Posterior cingulate gyrus (tissue), 11 donors: ENCODE measurements around the gene NKAP.
"Not testable (repeated sequence)": the region's sequence is repeated elsewhere in the genome, so short reads cannot be mapped to it uniquely, and the experiment has no call there.

Experiments used
- DNase-seq, 10 donors: peaks; one replicate each; pipeline versions ENCODE4 v3.0.0 to v3.0.0-alpha.2; 2020 to 2021; ENCODE audit warnings: mixed read lengths in 3 of 10
- intact Hi-C: fragments of 100-400 bp; cut with DNase I; formaldehyde crosslinking; loops from one replicate; pipeline ENCODE4 v1.15.1; 2023

The NKAP gene

DNA sequence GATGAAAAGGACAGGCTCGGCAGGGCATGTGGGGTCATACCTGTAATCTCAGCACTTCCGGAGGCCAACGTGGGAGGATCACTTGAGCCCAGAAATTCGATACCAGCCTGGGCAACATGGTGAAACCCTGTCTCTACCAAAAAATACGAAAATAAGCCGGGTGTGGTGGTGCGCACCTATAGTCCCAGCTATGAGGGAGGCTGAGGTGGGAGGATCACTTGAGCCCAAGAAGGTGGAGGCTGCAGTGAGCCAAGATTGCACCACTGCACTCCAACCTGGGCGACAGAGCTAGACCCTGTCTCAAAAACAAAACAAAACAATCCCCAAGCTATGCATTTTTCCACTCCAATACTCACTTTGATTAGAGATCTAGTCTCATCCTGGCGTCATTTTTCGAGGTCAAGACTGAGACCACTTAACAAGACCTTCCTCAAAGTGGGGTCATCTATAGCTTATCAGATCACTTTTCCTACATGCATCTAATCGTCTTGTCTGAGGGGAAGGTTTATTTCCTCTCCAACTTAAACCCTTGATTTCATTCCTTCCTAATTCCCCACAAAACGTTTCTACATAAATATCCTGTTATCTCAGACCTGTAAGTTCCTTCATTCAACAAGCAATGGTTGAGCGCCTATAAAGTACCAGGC is 1.3 kb downstream of the NKAP start:
- intact Hi-C loops, result loop anchor here (10.0 kb wide), 1 partner anchor 67 kb away; the partner anchor contains the start of genes NDUFA1 and RNF113A
- DNase-seq, result no peak

DNA sequence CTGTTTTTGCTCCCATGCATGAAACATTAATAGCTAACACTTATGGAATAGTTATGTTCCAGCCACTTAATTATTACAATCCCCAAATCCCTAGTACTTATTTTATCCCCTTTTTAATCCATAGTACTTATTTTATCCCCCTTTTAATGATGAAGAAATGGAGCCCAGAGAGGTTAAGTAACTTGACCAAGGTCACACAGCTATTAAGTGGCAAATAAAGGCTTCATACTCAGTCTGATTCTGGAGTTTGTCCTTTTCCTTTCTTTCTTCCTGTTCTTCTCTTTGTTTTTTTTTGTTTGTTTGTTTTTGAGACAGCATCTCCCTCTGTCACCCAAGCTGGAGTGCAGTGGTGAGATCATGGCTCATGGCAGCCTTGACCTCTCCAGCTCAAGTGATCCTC is 2.2 kb downstream of the NKAP start:
- no peak for DNase-seq
- intact Hi-C loops, result loop anchor here (10.0 kb wide), 1 partner anchor 67 kb away; the partner anchor contains the start of genes NDUFA1 and RNF113A

DNA sequence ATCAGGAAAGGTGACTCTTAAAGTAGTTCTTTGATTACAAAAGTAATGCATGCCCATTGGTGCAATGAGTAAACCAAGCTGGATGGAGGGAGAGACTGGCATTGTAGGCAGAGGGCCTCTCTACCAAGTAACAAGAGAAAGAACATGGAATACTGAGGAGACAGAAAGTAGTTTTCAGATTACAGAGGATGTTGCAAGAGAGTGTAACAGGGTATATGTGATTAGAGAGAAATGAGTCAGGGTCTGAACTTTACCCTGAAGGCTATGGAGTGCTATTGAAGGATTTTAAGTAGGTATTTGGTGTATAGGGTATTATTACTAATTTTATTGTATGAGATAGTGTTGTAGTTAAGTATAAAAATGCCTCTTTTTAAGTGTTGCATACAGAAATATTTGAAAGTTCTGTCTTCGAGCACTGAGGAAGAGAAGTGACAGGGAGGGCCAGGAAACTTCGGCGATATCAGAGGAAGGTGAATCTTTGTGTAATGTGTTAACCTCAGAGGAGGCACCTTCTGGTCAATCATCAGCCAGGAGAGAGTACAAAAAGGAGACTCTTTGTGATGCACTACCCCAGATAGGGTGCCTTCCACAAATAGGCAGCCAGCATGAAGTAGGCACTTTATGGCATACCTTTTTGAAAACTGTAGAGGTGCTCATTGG is 8.2 kb downstream of the NKAP start:
- DNase-seq, result no peak

DNA sequence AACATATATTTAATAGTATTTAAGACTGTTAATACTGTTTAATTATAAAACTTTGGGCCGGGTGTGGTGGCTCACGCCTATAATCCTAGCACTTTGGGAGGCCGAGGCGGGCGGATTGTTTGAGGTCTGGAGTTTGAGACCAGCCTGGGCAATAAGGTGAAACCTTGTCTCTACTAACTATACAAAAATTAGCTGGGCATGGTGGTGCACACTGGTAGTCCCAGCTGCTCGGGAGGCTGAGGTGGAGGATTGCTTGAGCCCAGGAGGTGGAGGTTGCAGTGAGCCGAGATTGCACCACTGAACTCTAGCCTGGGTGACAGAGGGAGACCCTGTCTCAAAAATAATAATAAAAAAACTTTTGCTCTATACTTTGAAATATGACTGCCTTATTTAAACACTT is 21.2 kb downstream of the NKAP start:
- DNase-seq, intact Hi-C loops: not testable (repeated sequence)

More for the DNA sequence above, 8.2 kb downstream of the NKAP start:
- intact Hi-C loops, result no loop called here

DNA sequence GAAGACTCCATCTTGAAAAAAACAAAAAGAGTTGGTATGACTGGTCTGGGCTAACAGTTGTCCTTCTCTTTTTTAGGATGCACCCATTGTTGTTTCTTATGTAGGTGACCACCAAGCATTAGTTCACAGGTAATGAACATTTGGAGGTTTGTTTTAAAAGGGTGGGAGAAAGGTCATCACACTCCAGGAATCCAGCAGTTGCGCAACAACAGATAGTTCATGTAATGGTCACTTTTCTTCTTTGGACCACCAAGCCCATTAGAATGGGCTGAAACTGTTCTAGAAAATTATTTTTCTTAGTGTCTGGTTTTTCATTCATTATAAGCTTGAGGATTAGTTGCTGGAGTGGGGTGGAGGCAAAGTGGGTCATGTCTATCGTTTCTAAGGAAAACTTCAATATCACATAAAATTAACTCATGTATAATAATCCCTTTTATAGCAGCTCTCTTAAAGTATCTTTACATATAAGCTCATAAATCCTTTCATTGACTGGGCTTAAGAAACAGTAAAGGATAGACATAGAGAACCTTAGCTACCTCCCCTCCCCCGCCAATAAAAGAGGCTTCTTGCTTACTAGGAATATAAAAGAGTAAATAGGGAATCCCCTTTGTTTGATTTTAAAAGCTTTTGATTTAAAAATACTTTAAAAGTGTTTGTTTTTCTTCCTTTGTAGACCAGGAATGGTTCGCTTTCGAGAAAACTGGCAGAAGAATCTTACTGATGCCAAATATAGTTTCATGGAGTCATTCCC is 23.5 kb downstream of the NKAP start:
- DNase-seq, result no peak
- intact Hi-C loops, result no loop called here

DNA sequence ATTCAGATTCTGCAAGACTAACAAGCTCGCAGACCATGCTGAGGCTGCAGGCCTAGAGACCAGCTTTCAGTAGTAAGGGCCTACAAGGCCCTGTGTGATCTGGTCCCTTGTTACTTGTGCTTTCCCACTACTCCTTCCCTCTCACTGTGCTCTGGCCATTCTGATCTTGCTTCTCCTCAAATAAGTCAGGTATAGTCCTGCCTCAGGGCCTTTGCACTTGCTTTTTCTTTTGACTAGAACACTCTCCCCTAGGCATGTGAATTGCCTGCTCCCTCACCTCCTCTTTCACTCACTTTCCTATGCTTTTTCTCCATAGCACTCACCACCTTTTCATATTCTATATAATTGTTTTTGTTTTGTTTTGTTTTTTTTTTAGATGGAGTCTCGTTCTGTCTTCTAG is 25.7 kb downstream of the NKAP start:
- intact Hi-C loops, result no loop called here
- no peak for DNase-seq

DNA sequence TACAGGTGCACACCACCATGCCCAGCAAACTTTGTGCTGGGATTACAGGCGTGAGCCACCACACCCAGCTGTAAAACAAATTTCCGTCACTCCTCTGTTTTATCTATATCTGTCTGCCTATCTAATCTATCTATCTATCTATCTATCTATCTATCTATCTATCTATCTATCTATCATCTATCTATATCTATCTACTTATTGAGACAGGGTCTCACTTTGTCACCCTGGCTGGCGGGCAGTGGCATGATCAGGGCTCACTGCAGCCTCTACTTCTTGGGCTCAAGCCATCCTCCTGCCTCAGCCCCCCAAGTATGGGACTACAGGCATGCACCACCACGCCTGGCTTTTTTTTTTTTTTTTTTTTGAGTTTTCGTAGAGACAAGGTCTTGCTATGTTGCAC is 27.2 kb downstream of the NKAP start:
- DNase-seq, result no peak
- intact Hi-C loops, result no loop called here

DNA sequence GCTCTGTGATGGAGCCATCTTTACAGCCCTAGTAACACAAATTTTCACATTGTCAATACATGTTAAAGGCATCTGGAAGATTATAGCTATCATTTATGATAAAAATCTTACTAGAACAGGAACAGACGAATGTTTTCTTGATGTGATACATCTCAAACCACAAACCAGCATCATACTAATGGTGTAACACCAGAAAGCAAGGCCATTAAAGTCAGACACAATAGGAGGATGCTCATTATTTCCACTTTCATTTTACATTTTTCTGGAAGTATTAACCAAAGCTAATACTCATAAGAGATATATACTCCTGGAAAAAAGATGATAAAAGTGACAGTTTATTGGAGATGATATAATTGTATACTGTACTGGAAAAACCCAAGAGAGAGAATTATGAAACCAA is 42.6 kb downstream of the NKAP start:
- DNase-seq, result no peak
- intact Hi-C loops, result no loop called here

DNA sequence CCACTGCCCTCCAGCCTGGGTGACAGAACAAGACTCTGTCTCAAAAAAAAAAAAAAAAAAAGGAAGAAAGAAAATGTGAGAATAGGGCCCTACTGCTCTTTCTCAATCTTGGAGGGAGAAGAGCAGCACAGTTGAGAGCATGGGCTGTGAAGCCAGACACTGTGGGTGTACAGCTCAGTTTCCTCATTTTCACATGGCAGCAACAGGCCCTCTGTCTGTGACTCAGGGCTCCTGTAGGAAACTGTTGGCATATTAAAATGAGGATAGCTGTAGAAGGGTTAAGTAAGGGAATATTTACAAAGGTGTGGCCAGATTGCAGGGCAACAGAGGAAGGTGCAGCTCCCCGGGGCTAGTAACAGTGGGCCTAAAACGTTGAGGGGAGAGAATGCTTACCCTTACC is 44.4 kb downstream of the NKAP start:
- intact Hi-C loops, result no loop called here

DNA sequence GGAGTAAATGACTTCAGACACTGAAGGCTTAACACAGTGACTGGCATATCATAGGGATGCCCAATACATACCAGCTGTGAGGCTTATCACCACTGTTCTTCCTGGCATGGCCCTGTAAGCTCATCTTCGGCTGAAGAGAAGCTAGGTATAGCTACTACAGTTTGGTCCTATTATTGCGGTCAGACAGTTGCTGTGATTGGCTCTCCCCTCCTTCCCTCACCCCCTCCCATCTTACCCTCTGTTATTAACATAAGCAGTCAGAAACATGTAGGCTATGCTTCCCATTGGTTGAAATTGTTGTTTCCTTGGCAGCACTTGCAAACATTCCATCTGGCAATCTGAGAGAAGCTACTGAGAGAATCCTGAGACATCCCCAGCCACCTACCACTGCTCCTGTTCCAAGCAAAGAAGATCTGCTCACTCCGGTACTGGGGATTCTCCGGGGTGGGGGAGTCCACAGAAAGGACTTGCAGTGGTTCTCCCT is 47.7 kb downstream of the NKAP start, which contains the start of gene AKAP14:
AKAP14 (plus strand) TSS at position 51 of the 484 bp plus-strand sequence. CDS start 7,331 bp downstream, outside the sequence.
- DNase-seq, result no peak
- intact Hi-C loops, result no loop called here

More for the DNA sequence above, 44.4 kb downstream of the NKAP start:
- no peak for DNase-seq

DNA sequence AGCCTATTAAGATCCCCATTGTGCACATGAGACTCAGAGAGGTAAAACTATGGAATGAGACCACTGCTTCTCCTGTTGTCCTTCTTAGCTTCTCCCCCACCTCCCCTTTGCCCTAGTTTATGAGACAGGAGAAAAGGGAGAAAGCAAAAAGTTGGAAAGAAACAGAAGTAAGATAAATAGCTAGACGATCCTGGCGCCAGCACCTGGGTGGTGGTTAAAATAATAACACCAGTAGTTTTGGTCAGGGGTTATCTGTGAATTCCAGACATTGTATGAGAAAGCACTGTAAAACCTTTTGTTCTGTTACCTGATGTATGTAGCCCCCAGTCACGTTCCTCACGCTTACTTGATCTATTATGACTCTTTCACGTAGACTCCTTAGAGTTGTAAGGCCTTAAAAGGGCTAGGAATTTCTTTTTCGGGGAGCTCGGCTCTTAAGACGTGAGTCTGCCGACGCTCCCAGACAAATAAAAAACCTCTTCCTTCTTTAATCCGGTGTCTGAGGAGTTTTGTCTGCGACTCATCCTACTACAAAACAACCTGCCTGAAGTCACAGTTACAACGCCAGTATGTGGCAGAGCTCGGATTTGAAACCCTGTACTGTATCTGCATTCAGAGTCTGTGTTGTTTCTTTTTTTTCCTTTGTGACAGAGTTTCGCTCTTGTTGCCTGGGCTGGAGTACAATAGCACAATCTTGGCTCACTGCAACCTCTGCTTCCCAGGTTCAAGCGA is 51.4 kb downstream of the NKAP start:
- intact Hi-C loops, DNase-seq: not testable (repeated sequence)

DNA sequence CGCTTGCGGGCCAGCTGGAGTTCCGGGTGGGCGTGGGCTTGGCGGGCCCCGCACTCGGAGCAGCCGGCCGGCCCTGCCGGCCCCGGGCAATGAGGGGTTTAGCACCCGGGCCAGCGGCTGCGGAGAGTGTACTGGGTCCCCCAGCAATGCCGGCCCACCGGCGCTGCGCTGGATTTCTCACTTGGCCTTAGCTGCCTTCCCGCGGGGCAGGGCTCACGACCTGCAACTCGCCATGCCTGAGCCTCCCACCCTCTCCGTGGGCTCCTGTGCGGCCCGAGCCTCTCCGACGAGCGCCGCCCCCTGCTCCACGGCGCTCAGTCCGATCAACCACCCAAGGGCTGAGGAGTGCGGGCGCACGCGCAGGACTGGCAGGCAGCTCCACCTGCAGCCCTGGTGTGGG is 52.9 kb downstream of the NKAP start:
- intact Hi-C loops, result not testable (repeated sequence)

DNA sequence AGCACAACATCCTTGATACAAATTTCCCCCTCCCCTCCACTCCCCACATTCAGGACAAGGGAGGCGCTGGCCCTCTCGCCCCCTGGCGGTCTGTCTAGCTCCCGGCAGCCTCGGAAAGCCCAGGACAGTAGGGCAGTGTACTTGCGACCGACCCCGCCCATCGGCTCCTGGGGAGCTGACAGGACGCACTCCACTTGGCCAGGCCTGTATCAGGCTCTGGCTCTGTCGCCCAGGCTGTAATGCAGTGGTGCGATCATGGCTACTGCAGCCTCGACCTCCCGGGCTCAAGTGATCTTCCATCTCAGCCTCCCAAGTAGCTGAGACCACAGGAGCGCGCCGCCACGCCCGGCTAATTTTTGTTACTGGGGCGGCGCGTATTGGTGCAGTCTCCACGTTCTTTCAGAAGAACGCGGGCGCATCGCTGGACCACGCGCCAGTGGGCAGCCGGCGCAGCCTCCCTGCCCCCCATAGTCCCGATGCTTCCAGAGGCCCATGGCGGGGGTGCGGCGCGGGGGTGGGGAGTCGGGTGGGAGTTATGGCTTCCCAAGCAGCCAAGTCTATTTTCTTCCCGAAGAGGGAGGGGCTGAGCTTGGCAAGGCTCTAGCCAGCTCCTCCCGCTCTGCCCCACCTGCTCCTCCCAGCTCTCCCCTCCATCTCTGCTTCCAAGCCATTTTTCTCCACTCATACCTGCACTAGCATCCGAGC is 55.7 kb downstream of the NKAP start:
- intact Hi-C loops, result no loop called here
- peak in 7 of 10 donors; percentile 16 to 88 (median 37) for DNase-seq

More for the DNA sequence above, 52.9 kb downstream of the NKAP start:
- DNase-seq, result not testable (repeated sequence)

DNA sequence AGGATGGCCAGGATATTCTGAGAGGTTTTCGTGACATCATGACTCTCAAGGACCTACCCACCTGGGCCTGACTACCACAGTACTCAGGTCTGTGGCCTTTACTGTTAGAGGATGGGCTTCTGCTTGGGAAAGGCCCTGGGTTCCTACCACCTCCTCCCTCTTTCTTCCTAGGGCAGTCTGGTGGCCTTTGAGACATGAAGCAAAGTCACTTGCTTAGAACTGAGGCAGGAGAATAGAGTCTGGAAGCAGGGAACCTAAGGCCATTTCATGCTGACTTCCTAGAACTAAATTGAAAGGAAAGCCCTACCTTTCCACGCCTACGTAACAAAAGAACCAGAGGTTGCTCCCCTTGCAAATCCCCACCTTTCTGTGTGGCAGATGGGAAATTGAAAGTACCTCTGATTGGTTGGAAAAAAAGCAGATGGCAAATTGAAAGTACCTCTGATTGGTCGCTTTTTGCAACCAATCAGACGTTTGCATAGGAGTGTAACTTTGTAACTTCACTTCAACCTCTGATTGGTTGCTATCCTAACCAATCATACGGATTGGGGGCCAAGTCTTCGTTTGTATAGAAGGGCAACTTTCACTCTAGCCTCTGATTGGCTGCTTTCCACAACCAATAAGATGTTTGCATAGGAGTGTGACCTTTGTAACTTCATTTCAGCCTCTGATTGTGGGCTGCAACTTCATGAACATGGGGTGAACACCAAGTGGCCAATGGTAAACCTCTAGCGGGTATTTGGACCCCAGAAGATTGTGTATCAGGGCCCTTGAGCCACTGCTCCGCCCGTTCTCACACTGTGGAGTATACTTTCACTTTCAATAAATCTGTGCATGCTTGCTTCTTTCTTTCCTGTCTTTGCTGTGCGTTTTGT is 57.8 kb downstream of the NKAP start:
- DNase-seq, result no peak
- intact Hi-C loops, result no loop called here

DNA sequence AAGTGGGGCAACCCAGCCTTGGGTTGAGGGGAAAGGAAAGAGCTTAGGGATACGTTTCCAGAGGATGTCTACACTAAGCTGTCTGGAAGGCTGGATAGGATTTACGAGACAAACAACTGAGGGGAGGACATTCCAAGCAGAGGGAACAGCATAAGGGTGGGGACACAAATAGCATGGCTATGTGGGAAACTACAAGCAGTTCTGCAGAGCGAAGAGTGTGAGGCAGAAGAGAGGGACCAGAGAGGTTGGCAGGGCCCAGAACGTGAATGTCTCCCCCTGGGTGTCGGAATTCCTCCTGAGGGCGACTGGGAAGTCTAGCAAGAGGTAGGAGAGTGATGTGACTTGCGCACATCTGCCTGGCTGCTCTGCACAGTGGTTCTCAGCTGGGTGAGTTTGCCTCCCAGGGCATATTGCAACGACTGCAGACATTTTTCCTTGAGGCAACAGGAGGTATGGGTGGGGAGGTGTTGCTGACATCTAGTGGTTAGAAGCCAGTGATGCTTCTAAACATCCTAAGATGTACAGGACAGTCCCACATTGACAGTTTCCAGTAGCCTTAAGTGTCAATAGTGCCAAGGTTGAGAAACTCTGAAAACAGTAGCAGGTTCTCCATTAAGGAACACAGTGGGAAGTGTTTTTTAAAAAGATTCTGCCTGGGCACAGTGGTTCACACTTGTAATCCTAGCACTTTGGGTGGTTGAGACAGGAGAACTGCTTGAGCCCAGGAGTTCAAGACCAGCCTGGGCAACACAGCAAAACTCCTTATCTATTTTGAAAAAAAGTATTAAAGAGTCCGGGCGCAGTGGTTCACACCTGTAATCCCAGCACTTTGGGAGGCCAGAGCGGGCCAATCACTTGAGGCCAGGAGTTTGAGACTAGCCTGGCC is 62.8 kb downstream of the NKAP start:
- peak in 1 of 10 donors; percentile 7 for DNase-seq
- intact Hi-C loops, result no loop called here

DNA sequence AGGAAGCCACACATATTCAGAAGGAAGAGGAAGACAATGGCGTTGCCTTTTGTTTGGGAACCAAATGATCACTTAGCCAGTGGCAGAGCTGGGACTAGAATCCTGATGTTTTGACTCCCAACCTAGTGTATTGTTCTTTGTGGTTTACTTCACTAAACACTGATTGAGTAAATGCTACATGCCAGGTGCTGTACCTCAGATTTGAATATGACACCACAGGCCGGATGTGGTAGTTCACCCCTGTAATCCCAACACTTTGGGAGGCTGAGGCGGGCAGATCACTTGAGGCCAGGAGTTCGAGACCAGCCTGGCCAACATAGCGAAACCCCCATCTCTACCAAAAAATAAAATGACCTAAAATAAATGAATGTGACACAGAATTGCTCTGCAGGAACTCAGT is 63.5 kb downstream of the NKAP start:
- intact Hi-C loops, result no loop called here
- DNase-seq, result no peak

DNA sequence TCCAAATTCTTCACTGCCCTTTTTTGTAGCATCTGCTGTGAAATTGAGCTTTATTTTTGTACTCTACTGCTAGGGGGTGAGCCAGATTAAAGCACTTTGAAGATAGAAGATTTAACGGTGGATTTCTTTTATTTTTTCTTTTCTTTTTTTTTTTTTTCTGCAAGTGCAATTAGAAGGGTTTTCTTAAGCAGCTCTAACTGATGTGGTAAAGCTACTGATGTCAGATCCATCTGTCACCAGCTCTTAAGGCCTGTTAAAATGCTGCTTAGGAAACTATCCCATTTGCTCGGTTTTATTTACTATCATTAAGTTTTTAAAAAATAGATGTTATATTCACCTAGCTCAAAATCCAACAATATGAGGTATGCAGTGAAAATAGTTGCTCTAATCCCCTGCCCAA is 64.8 kb downstream of the NKAP start:
- intact Hi-C loops, result loop anchor here (10.0 kb wide), 1 partner anchor 66 kb away; the partner anchor contains the start of gene NKAP
- DNase-seq, result no peak
